ENCODE results near the gene RUNX2. TPM values are rescaled to one million over a fixed set of nuclear protein-coding genes. Genes with fewer than 3 reads are reported as not detected.

The RUNX2 gene
- total and polyA plus RNA-seq, 2 donors (not counting 1 experiment from before 2014, with no cell fraction given) = 1.3 to 2.4 TPM

GRCh38 chr6:45576648-45577624 is 248.8 kb downstream of the RUNX2 start:
- H4K20me1 ChIP-seq (ENCODE audit: control insufficient read depth, insufficient read depth, low read length, poor library complexity, severe bottlenecking) = no peaks in the 10 kb centered on the region
- H3K36me3 ChIP-seq (replicated peaks in 1 of 2; ENCODE audit: control extremely low read depth in 1 of 2, control insufficient read depth in 1 of 2, extremely low read depth in 1 of 2, insufficient read depth in 2 of 2, low read length in 1 of 2) = no peaks in the 10 kb centered on the region
- ChIA-PET CTCF (no interaction called here), POLR2A (no interaction called here)
- no peaks in the 10 kb centered on the region for H3K27me3 ChIP-seq (replicated peaks in 1 of 4; ENCODE audit: control extremely low read depth in 1 of 4, control insufficient read depth in 3 of 4, insufficient read depth in 4 of 4, low read length in 3 of 4)
- ATAC-seq (ENCODE audit: low read depth) (no peak), DNase-seq (no peak)
- no peak overlapping the region for H3K27ac ChIP-seq (ENCODE audit: low read length in 2 of 2)
- no peak for TF ChIP-seq CTCF (IDR thresholded peaks at IDR 0.05)
- no peak for TF ChIP-seq EZH2 (IDR thresholded peaks at IDR 0.05; ENCODE audit: borderline replicate concordance, insufficient read depth, low read depth, low read length, poor library complexity, severe bottlenecking)
- no peaks in the 10 kb centered on the region for H3K9me3 ChIP-seq (ENCODE audit: control extremely low read depth in 1 of 3, control insufficient read depth in 2 of 3, insufficient read depth in 1 of 3, low read length in 2 of 3)
- H3K9ac ChIP-seq (ENCODE audit: low read length) = no peak overlapping the region
- no peak overlapping the region for H3K27ac Mint-ChIP-seq
- H3K9me3 Mint-ChIP-seq (ENCODE audit: insufficient read depth) = no peaks in the 10 kb centered on the region
- intact Hi-C loops (cut with micrococcal nuclease) = no loop called here
- no peak overlapping the region for H3K4me3 ChIP-seq (ENCODE audit: control extremely low read depth in 1 of 5, extremely low read depth in 1 of 5, insufficient read depth in 1 of 5, low read depth in 2 of 5, low read length in 4 of 5)
- no peak overlapping the region for H3K4me2 ChIP-seq (replicated peaks; ENCODE audit: low read depth, low read length, poor library complexity, severe bottlenecking)
- no peaks in the 10 kb centered on the region for H3K79me2 ChIP-seq (ENCODE audit: control insufficient read depth, insufficient read depth, low read length)
- H3K4me1 Mint-ChIP-seq = peaks cover 2% of the 10 kb centered on the region
- H2AFZ ChIP-seq (ENCODE audit: insufficient read depth, low read depth, low read length, poor library complexity, severe bottlenecking) = no peak overlapping the region
- no peaks in the 10 kb centered on the region for H3K27me3 Mint-ChIP-seq
- WGBS (ENCODE audit: insufficient coverage) = 97% methylated on average over 14 of the region's 15 CpGs
- no peak overlapping the region for H3K4me3 Mint-ChIP-seq
- no peaks in the 10 kb centered on the region for H3K4me1 ChIP-seq (ENCODE audit: control insufficient read depth in 2 of 2, insufficient read depth in 2 of 2, low read length in 2 of 2)

- no peak overlapping the region for H3K4me3 Mint-ChIP-seq
- no peaks in the 10 kb centered on the region for H3K27me3 ChIP-seq (replicated peaks in 1 of 4; ENCODE audit: control extremely low read depth in 1 of 4, control insufficient read depth in 3 of 4, insufficient read depth in 4 of 4, low read length in 3 of 4)
- H3K79me2 ChIP-seq (ENCODE audit: control insufficient read depth, insufficient read depth, low read length) = no peaks in the 10 kb centered on the region
- no peak overlapping the region for H3K27ac ChIP-seq (ENCODE audit: low read length in 2 of 2)
- peaks cover under 1% of the 10 kb centered on the region for H3K4me1 Mint-ChIP-seq
- peaks cover 4% of the 10 kb centered on the region for H3K9me3 Mint-ChIP-seq (ENCODE audit: insufficient read depth)
- POLR2A ChIA-PET = no interaction called here
- H3K4me1 ChIP-seq (ENCODE audit: control insufficient read depth in 2 of 2, insufficient read depth in 2 of 2, low read length in 2 of 2) = no peaks in the 10 kb centered on the region
- CTCF ChIA-PET = no interaction called here
- peaks cover 0 to 2% (median 0%) of the 10 kb centered on the region in 3 donors for H3K9me3 ChIP-seq (ENCODE audit: control extremely low read depth in 1 of 3, control insufficient read depth in 2 of 3, insufficient read depth in 1 of 3, low read length in 2 of 3)
- H3K4me3 ChIP-seq (ENCODE audit: control extremely low read depth in 1 of 5, extremely low read depth in 1 of 5, insufficient read depth in 1 of 5, low read depth in 2 of 5, low read length in 4 of 5) = no peak overlapping the region
- 87% methylated on average over 6 of the region's 9 CpGs for WGBS (ENCODE audit: insufficient coverage)
- no peak overlapping the region for H3K9ac ChIP-seq (ENCODE audit: low read length)
- H3K4me2 ChIP-seq (replicated peaks; ENCODE audit: low read depth, low read length, poor library complexity, severe bottlenecking) = no peak overlapping the region
- no peaks in the 10 kb centered on the region for H4K20me1 ChIP-seq (ENCODE audit: control insufficient read depth, insufficient read depth, low read length, poor library complexity, severe bottlenecking)
- ATAC-seq (ENCODE audit: low read depth) (no peak), DNase-seq (no peak)
- H3K27me3 Mint-ChIP-seq = no peaks in the 10 kb centered on the region
- no peak overlapping the region for H3K27ac Mint-ChIP-seq
- intact Hi-C loops (cut with micrococcal nuclease) = no loop called here
- TF ChIP-seq CTCF (IDR thresholded peaks at IDR 0.05) (no peak), EZH2 (IDR thresholded peaks at IDR 0.05; ENCODE audit: borderline replicate concordance, insufficient read depth, low read depth, low read length, poor library complexity, severe bottlenecking) (no peak)
- no peak overlapping the region for H2AFZ ChIP-seq (ENCODE audit: insufficient read depth, low read depth, low read length, poor library complexity, severe bottlenecking)
- no peaks in the 10 kb centered on the region for H3K36me3 ChIP-seq (replicated peaks in 1 of 2; ENCODE audit: control extremely low read depth in 1 of 2, control insufficient read depth in 1 of 2, extremely low read depth in 1 of 2, insufficient read depth in 2 of 2, low read length in 1 of 2)
These were observed 249.8 kb downstream of the RUNX2 start for GRCh38 chr6:45577836-45578504.
